Measurements from ENCODE around the gene LNP1. TPM values are rescaled to one million over a fixed set of nuclear protein-coding genes. Genes with fewer than 3 reads are reported as not detected.

Gene LNP1
- total RNA-seq, 4 donors from 2014 or later: 0.64 to 0.97 (median 0.76) TPM; not detected in 1

- H3K36me3 ChIP-seq: no peaks in the 10 kb centered on the region
Observed at GRCh38 chr3:100407164-100407563, 5.8 kb downstream of the LNP1 start.

GRCh38 chr3:100407977-100408532 lies 6.7 kb downstream of the LNP1 start:
- Histone ChIP-seq H3K4me1 (peaks cover 12% of the 10 kb centered on the region), H3K27ac (no peak overlapping the region), H3K9me3 (peaks cover 4% of the 10 kb centered on the region), H3K27me3 (no peaks in the 10 kb centered on the region), H3K36me3 (no peaks in the 10 kb centered on the region), H3K4me3 (no peak overlapping the region)
- DNase-seq (ENCODE audit: low spot score in 2 of 2): no peak
- WGBS: 98% methylated on average over 2 of the region's 4 CpGs
- TF ChIP-seq POLR2A (IDR thresholded peaks at IDR 0.05): no peak
- TF ChIP-seq CTCF (IDR thresholded peaks at IDR 0.05): no peak
- TF ChIP-seq POLR2AphosphoS5 (IDR thresholded peaks at IDR 0.05): no peak
- no peak for TF ChIP-seq EP300 (IDR thresholded peaks at IDR 0.05)

More at GRCh38 chr3:100407164-100407563, 5.8 kb downstream of the LNP1 start:
- no peak overlapping the region for H3K27ac ChIP-seq
- peaks cover 4% of the 10 kb centered on the region for H3K9me3 ChIP-seq
- H3K4me3 ChIP-seq: no peak overlapping the region
- TF ChIP-seq POLR2AphosphoS5 (IDR thresholded peaks at IDR 0.05): no peak
- no peak for TF ChIP-seq POLR2A (IDR thresholded peaks at IDR 0.05)
- no peak for TF ChIP-seq CTCF (IDR thresholded peaks at IDR 0.05)
- TF ChIP-seq EP300 (IDR thresholded peaks at IDR 0.05): no peak
- 96% methylated on average over 2 of the region's 2 CpGs for WGBS
- DNase-seq (ENCODE audit: low spot score in 2 of 2): no peak
- no peaks in the 10 kb centered on the region for H3K27me3 ChIP-seq
- H3K4me1 ChIP-seq: peaks cover 21% of the 10 kb centered on the region

- H3K4me3 ChIP-seq: no peak overlapping the region
- peaks cover 4% of the 10 kb centered on the region for H3K9me3 ChIP-seq
- H3K36me3 ChIP-seq: no peaks in the 10 kb centered on the region
- DNase-seq (ENCODE audit: low spot score in 2 of 2): no peak
- WGBS: 99% methylated on average over 2 of the region's 2 CpGs
- H3K27me3 ChIP-seq: no peaks in the 10 kb centered on the region
- TF ChIP-seq POLR2AphosphoS5 (IDR thresholded peaks at IDR 0.05): no peak
- TF ChIP-seq POLR2A (IDR thresholded peaks at IDR 0.05): no peak
- no peak for TF ChIP-seq CTCF (IDR thresholded peaks at IDR 0.05)
- TF ChIP-seq EP300 (IDR thresholded peaks at IDR 0.05): no peak
- no peaks in the 10 kb centered on the region for H3K4me1 ChIP-seq
- H3K27ac ChIP-seq: no peak overlapping the region
Observed at GRCh38 chr3:100411091-100411982, 10.0 kb downstream of the LNP1 start.

GRCh38 chr3:100412912-100413590 lies 11.7 kb downstream of the LNP1 start:
- no peak for TF ChIP-seq EP300 (IDR thresholded peaks at IDR 0.05)
- no peak for TF ChIP-seq CTCF (IDR thresholded peaks at IDR 0.05)
- TF ChIP-seq POLR2A (IDR thresholded peaks at IDR 0.05): no peak
- no peak for TF ChIP-seq POLR2AphosphoS5 (IDR thresholded peaks at IDR 0.05)
- no peak overlapping the region for H3K4me3 ChIP-seq
- WGBS: 86% methylated on average over 4 of the region's 4 CpGs

GRCh38 chr3:100413613-100414012 lies 12.3 kb downstream of the LNP1 start:
- no peaks in the 10 kb centered on the region for H3K27me3 ChIP-seq
- no peak for TF ChIP-seq EP300 (IDR thresholded peaks at IDR 0.05)
- TF ChIP-seq POLR2AphosphoS5 (IDR thresholded peaks at IDR 0.05): no peak
- TF ChIP-seq POLR2A (IDR thresholded peaks at IDR 0.05): no peak
- no peak for TF ChIP-seq CTCF (IDR thresholded peaks at IDR 0.05)
- 88% methylated on average over 2 of the region's 2 CpGs for WGBS
- no peak overlapping the region for H3K27ac ChIP-seq
- H3K9me3 ChIP-seq: no peaks in the 10 kb centered on the region
- no peaks in the 10 kb centered on the region for H3K36me3 ChIP-seq
- DNase-seq (ENCODE audit: low spot score in 2 of 2): no peak
- H3K4me1 ChIP-seq: no peaks in the 10 kb centered on the region
- H3K4me3 ChIP-seq: no peak overlapping the region

More at GRCh38 chr3:100412912-100413590, 11.7 kb downstream of the LNP1 start:
- H3K27me3 ChIP-seq: no peaks in the 10 kb centered on the region
- H3K4me1 ChIP-seq: no peaks in the 10 kb centered on the region
- no peak for DNase-seq (ENCODE audit: low spot score in 2 of 2)
- H3K27ac ChIP-seq: no peak overlapping the region
- no peaks in the 10 kb centered on the region for H3K36me3 ChIP-seq
- no peaks in the 10 kb centered on the region for H3K9me3 ChIP-seq
